IPS-20b (cell line): ENCODE data around the gene ARID1B.

Experiments
- H3K27ac ChIP-seq: one replicate; pipeline ENCODE4 v1.5.1; 2013; ENCODE audit warnings: low read length
- H3K27me3 ChIP-seq: 2 replicates; pipeline ENCODE4 v1.6.1; 2013; ENCODE audit warnings: mild to moderate bottlenecking, low read length, inconsistent platforms; ENCODE audit not compliant: insufficient read depth
- H3K36me3 ChIP-seq: 2 replicates; pipeline ENCODE4 v1.6.1; 2013; ENCODE audit warnings: low read depth, mild to moderate bottlenecking, inconsistent platforms, low read length, moderate library complexity; ENCODE audit not compliant: insufficient read depth
- H3K4me1 ChIP-seq: 2 replicates; pipeline ENCODE4 v1.6.1; 2013; ENCODE audit warnings: mild to moderate bottlenecking, control low read depth, inconsistent platforms, low read length, moderate library complexity; ENCODE audit not compliant: insufficient read depth
- H3K4me3 ChIP-seq: 2 replicates; pipeline ENCODE4 v1.5.1; 2013; ENCODE audit warnings: mild to moderate bottlenecking, low read length, inconsistent platforms
- H3K9ac ChIP-seq: 2 replicates; pipeline ENCODE4 v1.6.1; 2013; ENCODE audit warnings: low read depth, mild to moderate bottlenecking, inconsistent platforms, low read length, moderate library complexity
- H3K9me3 ChIP-seq: 2 replicates; pipeline ENCODE4 v1.6.1; 2013; ENCODE audit warnings: mild to moderate bottlenecking, low read depth, low read length, inconsistent platforms; ENCODE audit not compliant: insufficient read depth

Gene ARID1B

GRCh38 chr6:156863504-156863903 lies 86.3 kb downstream of the ARID1B start:
- no peaks in the 10 kb centered on the region for H3K9me3 ChIP-seq
- no peaks in the 10 kb centered on the region for H3K36me3 ChIP-seq
- no peak overlapping the region for H3K9ac ChIP-seq
- no peaks in the 10 kb centered on the region for H3K27me3 ChIP-seq
- H3K27ac ChIP-seq, result no peak overlapping the region
- H3K4me1 ChIP-seq, result peaks cover 37% of the 10 kb centered on the region; the same call in 1 of the 2 replicates
- H3K4me3 ChIP-seq, result no peak overlapping the region

DNA sequence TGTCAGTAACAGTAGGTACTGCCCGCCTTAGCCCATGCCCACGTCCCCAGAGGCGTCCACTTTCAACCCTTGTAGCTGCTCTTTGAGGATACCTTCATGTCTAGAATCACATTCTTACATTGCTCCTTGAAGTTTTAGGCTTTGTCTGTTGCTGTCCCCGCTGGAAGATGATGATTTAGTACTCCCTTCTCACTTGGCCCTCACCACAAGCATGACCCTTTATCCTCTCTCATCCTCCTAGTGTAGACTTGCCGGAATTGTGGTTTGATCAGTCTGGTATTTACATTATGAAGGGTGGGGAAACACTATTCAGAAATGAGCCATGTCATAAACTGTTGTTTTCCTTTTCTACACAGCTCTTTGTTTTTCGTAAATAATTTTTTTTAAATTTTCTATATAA lies 87.4 kb downstream of the ARID1B start:
- Histone ChIP-seq H3K4me1 (peaks cover 47% of the 10 kb centered on the region), H3K4me3 (no peak overlapping the region), H3K9ac (no peak overlapping the region), H3K27ac (no peak overlapping the region), H3K27me3 (no peaks in the 10 kb centered on the region), H3K9me3 (no peaks in the 10 kb centered on the region), H3K36me3 (no peaks in the 10 kb centered on the region)

GRCh38 chr6:156865019-156865629 lies 87.9 kb downstream of the ARID1B start:
- H3K9me3 ChIP-seq, result no peaks in the 10 kb centered on the region
- no peak overlapping the region for H3K4me3 ChIP-seq
- H3K9ac ChIP-seq, result no peak overlapping the region
- H3K27me3 ChIP-seq, result no peaks in the 10 kb centered on the region
- no peak overlapping the region for H3K27ac ChIP-seq
- no peaks in the 10 kb centered on the region for H3K36me3 ChIP-seq
- peaks cover 50% of the 10 kb centered on the region for H3K4me1 ChIP-seq

DNA sequence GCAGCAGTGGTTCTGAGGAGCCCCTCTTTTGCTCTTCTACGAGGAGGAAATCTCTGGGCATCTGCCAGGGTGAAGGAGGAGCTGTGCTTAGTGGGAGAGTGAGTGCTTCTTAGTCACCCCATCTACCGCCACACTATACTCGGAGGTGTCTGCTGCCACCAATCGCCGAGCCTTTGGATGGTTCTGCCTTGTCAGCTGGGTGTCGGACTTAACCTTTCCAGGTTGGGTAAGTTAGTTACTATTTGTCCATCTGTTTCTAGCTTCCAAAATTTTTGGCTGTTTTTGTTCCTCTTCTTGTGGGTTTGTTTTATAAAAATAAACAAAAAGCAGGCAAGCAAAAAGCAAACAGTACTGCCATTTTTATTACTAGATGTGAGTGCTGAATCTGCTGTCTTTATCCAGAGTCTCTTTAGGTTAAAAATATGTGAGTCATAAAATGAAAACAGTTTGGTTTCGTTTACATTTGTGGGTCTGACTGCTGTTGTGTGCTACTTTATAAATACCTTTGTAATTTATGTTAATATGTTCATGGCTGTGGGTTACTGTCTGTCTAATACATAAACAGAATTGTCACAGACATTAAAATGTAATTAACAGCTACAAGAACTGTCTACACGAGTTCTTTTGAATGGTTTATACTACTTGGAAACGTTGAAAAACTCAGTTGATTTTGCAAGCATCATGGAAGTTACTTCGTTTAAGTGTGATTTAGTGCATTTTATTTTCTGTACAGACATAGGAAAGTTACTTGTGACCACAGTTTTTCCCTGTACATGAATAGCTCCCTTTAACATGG lies 89.2 kb downstream of the ARID1B start:
- Histone ChIP-seq H3K4me3 (no peak overlapping the region), H3K4me1 (peaks cover 59% of the 10 kb centered on the region), H3K27ac (no peak overlapping the region)

DNA sequence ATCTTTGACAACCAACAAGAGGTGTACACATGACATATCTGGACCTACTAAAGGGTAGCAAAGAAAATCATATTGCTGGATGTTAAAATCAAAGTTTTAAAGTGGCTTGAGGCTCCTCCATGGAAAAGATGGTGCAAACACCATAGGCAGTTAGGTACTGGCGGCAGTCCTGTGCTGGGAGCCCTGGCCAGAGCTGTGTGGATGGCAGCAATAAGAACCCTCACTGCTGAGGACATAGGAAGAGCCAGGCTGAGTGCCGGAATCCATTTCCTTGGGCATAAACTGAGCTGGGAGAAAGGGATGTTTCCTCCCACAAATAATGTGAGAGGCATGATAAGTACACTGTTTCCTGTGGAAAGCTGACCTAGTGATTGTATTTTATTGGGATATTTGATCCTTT lies 89.9 kb downstream of the ARID1B start:
- H3K27me3 ChIP-seq, result no peaks in the 10 kb centered on the region
- no peak overlapping the region for H3K9ac ChIP-seq
- H3K4me1 ChIP-seq, result peaks cover 59% of the 10 kb centered on the region
- no peak overlapping the region for H3K27ac ChIP-seq
- H3K4me3 ChIP-seq, result no peak overlapping the region
- no peaks in the 10 kb centered on the region for H3K9me3 ChIP-seq
- no peaks in the 10 kb centered on the region for H3K36me3 ChIP-seq

More for the DNA sequence above, 89.2 kb downstream of the ARID1B start:
- no peak overlapping the region for H3K9ac ChIP-seq
- no peaks in the 10 kb centered on the region for H3K36me3 ChIP-seq
- no peaks in the 10 kb centered on the region for H3K27me3 ChIP-seq
- no peaks in the 10 kb centered on the region for H3K9me3 ChIP-seq

GRCh38 chr6:156868385-156868784 lies 91.2 kb downstream of the ARID1B start:
- Histone ChIP-seq H3K36me3 (no peaks in the 10 kb centered on the region), H3K9ac (no peak overlapping the region), H3K4me1 (peaks cover 51% of the 10 kb centered on the region), H3K4me3 (peak overlapping the region; percentile 1; the same call in 1 of the 2 replicates), H3K9me3 (no peaks in the 10 kb centered on the region), H3K27me3 (no peaks in the 10 kb centered on the region), H3K27ac (no peak overlapping the region)

DNA sequence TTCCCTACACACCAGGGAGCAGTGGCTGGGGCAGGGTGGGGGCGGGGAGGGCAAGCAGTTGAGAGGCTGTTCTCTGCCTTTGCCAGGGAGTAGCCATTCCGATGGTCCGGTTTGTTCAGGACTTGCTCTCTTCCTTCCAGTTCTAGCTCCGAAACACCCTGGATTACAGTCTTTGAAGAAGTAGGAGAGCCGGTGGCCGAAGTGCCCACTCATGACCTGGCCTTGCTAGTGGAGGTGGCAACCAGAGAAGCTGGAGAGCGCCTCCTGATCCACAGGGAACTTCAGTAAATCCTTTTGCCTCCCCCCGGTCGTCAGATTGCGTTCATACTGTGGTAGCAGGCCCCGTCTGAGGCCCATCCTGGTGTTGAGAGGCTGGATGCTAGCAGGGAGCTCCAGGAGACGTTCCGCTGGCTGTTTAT lies 92.8 kb downstream of the ARID1B start:
- Histone ChIP-seq H3K27me3 (no peaks in the 10 kb centered on the region), H3K9ac (peak overlapping the region; percentile 69; the same call in 1 of the 2 replicates), H3K4me3 (peak overlapping the region; percentile 56), H3K9me3 (no peaks in the 10 kb centered on the region), H3K27ac (peak overlapping the region; percentile 63), H3K4me1 (peaks cover 48% of the 10 kb centered on the region), H3K36me3 (no peaks in the 10 kb centered on the region)

DNA sequence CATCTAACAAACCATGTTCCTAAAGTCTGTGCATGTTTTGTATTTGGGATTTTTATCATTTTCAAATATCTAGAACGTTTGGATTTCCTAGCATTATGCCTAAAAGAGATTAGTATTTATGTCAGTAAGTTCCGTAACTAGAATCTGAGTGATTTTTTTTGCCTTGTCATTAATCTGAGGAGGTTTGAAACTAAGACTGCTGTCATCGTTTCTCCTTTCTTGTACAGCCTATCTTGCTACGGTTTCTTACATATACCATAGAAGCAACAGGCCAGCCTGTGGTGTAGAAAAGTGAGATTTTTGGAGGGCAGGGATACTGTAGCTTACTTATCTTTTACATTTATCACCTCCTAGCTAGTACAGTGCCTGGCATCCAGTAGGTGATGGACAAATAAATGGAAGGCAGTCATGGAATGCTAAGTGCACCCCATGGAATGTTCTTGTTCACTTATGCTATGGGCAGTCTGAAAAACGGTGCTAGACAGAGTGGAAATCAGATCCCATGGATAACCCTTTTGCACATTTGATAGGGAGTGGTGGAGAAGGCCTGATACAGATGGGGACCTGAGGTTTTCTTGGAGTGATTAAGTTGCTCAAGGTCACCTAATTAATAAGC lies 93.9 kb downstream of the ARID1B start:
- peaks cover 39% of the 10 kb centered on the region for H3K4me1 ChIP-seq
- peak overlapping the region; percentile 63 for H3K27ac ChIP-seq

GRCh38 chr6:156872903-156873302 lies 95.7 kb downstream of the ARID1B start:
- no peaks in the 10 kb centered on the region for H3K27me3 ChIP-seq
- no peak overlapping the region for H3K4me3 ChIP-seq
- H3K9ac ChIP-seq, result no peak overlapping the region
- no peak overlapping the region for H3K27ac ChIP-seq
- H3K4me1 ChIP-seq, result peaks cover 27% of the 10 kb centered on the region
- H3K9me3 ChIP-seq, result no peaks in the 10 kb centered on the region
- H3K36me3 ChIP-seq, result no peaks in the 10 kb centered on the region

More for the DNA sequence above, 93.9 kb downstream of the ARID1B start:
- H3K4me3 ChIP-seq, result no peak overlapping the region
- H3K9me3 ChIP-seq, result no peaks in the 10 kb centered on the region
- no peaks in the 10 kb centered on the region for H3K36me3 ChIP-seq
- H3K27me3 ChIP-seq, result no peaks in the 10 kb centered on the region
- H3K9ac ChIP-seq, result peak overlapping the region; percentile 69; the same call in 1 of the 2 replicates

DNA sequence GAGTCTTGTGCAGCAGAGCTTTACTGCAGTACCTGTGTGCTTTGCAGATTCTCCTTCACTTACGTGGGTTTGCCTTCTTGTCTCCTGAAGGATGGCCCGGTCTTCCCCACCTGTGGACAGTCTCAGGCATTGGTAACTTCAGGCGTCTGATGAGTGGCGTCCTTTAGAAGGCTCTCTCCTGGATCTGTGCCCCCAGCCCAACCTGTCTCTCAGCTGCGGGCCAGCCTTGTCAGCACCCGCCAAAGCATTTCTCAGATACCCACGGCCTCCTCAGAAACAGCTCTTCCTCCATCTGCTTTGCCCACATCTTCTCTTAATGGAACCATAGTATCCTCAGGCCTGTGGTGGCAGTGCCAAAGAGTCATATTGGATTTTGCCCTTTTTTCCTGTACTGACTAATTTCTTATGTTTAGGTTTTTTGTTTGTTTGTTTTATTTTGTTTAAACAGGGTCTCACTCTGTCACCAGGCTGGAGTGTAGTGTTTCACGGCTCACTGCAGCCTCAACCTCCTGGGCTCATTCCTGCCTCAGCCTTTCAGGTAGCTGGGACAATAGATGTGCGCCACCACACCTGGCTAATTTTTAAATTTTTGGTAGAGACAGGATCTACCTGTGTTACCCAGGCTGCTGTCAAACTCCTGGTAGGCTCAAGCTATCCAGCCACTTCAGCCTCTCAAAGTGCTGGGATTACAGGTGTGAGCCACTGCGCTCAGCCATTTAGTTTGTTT lies 96.6 kb downstream of the ARID1B start:
- Histone ChIP-seq H3K27ac (no peak overlapping the region), H3K9me3 (no peaks in the 10 kb centered on the region), H3K36me3 (no peaks in the 10 kb centered on the region), H3K9ac (no peak overlapping the region), H3K27me3 (no peaks in the 10 kb centered on the region), H3K4me1 (peaks cover 19% of the 10 kb centered on the region), H3K4me3 (no peak overlapping the region)

DNA sequence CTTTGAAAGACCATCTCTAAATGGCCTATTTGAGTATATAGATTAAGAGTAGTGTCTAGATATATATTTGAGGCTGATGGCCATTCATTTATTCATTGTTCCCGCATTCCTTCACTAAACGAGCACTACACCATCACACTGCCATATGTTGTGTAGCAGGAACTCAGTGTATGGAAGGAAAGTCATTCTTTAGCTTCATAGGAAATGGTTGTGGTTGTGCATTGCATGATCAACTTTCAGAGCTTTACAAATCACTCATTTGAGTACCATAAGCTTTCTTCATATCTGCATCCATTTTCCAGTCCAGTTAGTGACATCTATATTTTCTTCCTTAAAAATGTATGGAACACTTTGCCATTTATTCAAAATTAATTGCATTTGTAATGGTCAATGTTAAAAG lies 97.9 kb downstream of the ARID1B start:
- no peak overlapping the region for H3K27ac ChIP-seq
- no peaks in the 10 kb centered on the region for H3K36me3 ChIP-seq
- no peaks in the 10 kb centered on the region for H3K9me3 ChIP-seq
- no peaks in the 10 kb centered on the region for H3K27me3 ChIP-seq
- H3K4me3 ChIP-seq, result no peak overlapping the region
- no peak overlapping the region for H3K9ac ChIP-seq
- H3K4me1 ChIP-seq, result peaks cover 14% of the 10 kb centered on the region
